ENCODE data around the gene MKX. TPM values are rescaled to one million over a fixed set of nuclear protein-coding genes. Genes with fewer than 3 reads are reported as not detected.

The MKX gene
- total RNA-seq, 2 donors from 2014 or later: 2.7 to 8.4 TPM

- Histone ChIP-seq H3K4me3 (no peak overlapping the region), H3K27me3 (replicated peaks; ENCODE audit: insufficient read depth) (no peaks in the 10 kb centered on the region), H3K36me3 (no peaks in the 10 kb centered on the region), H3K4me1 (ENCODE audit: control insufficient read depth in 1 of 2, low read depth in 2 of 2) (no peaks in the 10 kb centered on the region), H3K27ac (no peak overlapping the region), H3K9me3 (no peaks in the 10 kb centered on the region)
- no peak for ATAC-seq (ENCODE audit: insufficient number of reproducible peaks, low FRiP score, low read depth)
- TF ChIP-seq CTCF (IDR thresholded peaks at IDR 0.05): no peak
- DNase-seq (ENCODE audit: low spot score): no peak
Measured at GRCh38 chr10:27660268-27660667, 85.4 kb downstream of the MKX start.

DNA sequence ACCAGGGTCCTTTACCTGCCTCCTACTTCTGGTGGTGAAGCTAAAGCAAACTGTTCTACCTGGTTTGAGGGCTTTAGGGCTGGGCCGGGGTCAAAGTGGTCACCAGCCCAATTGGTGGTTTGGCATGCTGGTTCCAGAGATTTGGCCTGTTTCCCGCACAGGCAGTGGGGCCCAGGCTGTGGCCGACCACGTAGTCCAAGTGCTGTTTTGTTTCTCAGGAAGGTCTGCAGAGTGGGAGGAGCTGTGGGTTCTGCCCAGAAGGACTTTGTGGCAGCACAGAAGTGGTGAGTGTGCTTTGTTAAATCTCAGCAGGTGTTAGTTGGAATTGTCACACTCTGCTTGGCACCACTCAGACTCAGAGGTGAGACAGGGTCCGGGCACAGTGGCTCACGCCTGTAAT is 85.8 kb downstream of the MKX start:
- Histone ChIP-seq H3K27me3 (replicated peaks; ENCODE audit: insufficient read depth) (no peaks in the 10 kb centered on the region), H3K4me3 (no peak overlapping the region), H3K27ac (no peak overlapping the region), H3K36me3 (no peaks in the 10 kb centered on the region), H3K9me3 (no peaks in the 10 kb centered on the region), H3K4me1 (ENCODE audit: control insufficient read depth in 1 of 2, low read depth in 2 of 2) (no peaks in the 10 kb centered on the region)
- TF ChIP-seq CTCF (IDR thresholded peaks at IDR 0.05): no peak
- DNase-seq (ENCODE audit: low spot score) (no peak), ATAC-seq (ENCODE audit: insufficient number of reproducible peaks, low FRiP score, low read depth) (no peak)

DNA sequence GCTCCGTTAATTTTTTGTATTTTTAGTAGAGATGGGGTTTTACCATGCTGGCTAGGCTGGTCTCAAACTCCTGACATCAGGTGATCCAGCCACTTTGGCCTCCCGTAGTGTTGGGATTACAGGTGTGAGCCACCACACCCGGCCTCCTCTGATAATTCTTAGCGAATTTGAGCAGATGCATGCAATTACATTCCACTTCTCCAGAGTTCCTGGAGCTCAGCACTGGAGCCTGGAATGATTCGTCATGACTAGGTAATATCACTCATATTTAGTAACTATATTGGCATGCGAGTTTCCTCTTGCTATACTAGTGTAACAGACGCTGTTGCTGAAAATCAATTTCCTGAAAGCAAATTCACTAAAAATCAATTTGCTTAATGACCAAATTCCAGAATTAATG is 86.8 kb downstream of the MKX start:
- no peak for ATAC-seq (ENCODE audit: insufficient number of reproducible peaks, low FRiP score, low read depth)
- TF ChIP-seq CTCF (IDR thresholded peaks at IDR 0.05): no peak
- H3K27ac ChIP-seq: no peak overlapping the region
- no peaks in the 10 kb centered on the region for H3K36me3 ChIP-seq
- no peaks in the 10 kb centered on the region for H3K9me3 ChIP-seq
- H3K4me3 ChIP-seq: no peak overlapping the region
- H3K27me3 ChIP-seq (replicated peaks; ENCODE audit: insufficient read depth): no peaks in the 10 kb centered on the region
- DNase-seq (ENCODE audit: low spot score): no peak
- no peaks in the 10 kb centered on the region for H3K4me1 ChIP-seq (ENCODE audit: control insufficient read depth in 1 of 2, low read depth in 2 of 2)

- Histone ChIP-seq H3K4me3 (no peak overlapping the region), H3K36me3 (no peaks in the 10 kb centered on the region), H3K27ac (no peak overlapping the region), H3K4me1 (ENCODE audit: control insufficient read depth in 1 of 2, low read depth in 2 of 2) (no peaks in the 10 kb centered on the region), H3K9me3 (no peaks in the 10 kb centered on the region), H3K27me3 (replicated peaks; ENCODE audit: insufficient read depth) (no peaks in the 10 kb centered on the region)
- TF ChIP-seq CTCF (IDR thresholded peaks at IDR 0.05): no peak
- DNase-seq (ENCODE audit: low spot score) (no peak), ATAC-seq (ENCODE audit: insufficient number of reproducible peaks, low FRiP score, low read depth) (no peak)
Measured at GRCh38 chr10:27655296-27655695, 90.3 kb downstream of the MKX start.

DNA sequence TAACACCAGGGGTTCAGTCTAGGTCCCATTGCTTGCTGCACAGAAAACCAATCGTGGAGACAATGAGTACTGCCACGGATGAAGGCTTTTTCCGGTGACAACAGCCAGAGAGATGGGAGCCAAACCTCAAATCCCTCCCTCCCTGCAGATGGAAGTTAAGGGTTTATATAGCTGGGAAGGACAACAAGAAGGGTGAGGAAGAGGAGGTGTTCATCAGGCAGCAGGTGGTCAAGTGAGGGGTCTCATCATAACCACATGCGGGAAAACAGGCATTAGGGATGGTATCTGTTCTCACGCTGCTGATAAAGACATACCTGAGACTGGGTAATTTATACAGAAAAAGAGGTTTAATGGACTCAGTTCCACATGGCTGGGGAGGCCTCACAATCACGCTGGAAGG is 91.3 kb downstream of the MKX start:
- Histone ChIP-seq H3K4me3 (no peak overlapping the region), H3K27ac (no peak overlapping the region), H3K27me3 (replicated peaks; ENCODE audit: insufficient read depth) (no peaks in the 10 kb centered on the region), H3K9me3 (no peaks in the 10 kb centered on the region), H3K36me3 (no peaks in the 10 kb centered on the region), H3K4me1 (ENCODE audit: control insufficient read depth in 1 of 2, low read depth in 2 of 2) (no peaks in the 10 kb centered on the region)
- ATAC-seq (ENCODE audit: insufficient number of reproducible peaks, low FRiP score, low read depth) (no peak), DNase-seq (ENCODE audit: low spot score) (no peak)
- no peak for TF ChIP-seq CTCF (IDR thresholded peaks at IDR 0.05)

All from thoracic aorta (tissue), 2 donors.